IMR-90 (cell line): Measurements from ENCODE around the gene GRM4. TPM values are rescaled to one million over a fixed set of nuclear protein-coding genes. Genes with fewer than 3 reads are reported as not detected.

Experiments
- ATAC-seq: fragments of 200-7000 bp; cut with Tn5 transposase; 2 replicates; pipeline ENCODE4 v1.9.1; 2020; ENCODE audit warnings: low read depth, mild to moderate bottlenecking, moderate library complexity
- BruUV-seq: library from RNA; stranded (reverse); fragments of 400-500 nt; replicated peaks from 2 replicates; lab custom pipeline; 2021; lab: Mats Ljungman, UMichigan
- CTCF ChIA-PET: fragments of 300-600 bp; formaldehyde crosslinking; extraction: SDS; loops from one replicate; lab custom pipeline; 2021; ENCODE audit warnings: antibody characterized with exemption; lab: Yijun Ruan, JAX
- POLR2A ChIA-PET: fragments of 300-600 bp; sonication (Branson Sonifier 250); formaldehyde crosslinking; loops from one replicate; lab custom pipeline; 2022; ENCODE audit warnings: antibody characterized with exemption; ENCODE audit not compliant: unreplicated experiment; lab: Charles Lee
- DNase-seq: peaks from one replicate; pipeline ENCODE4 v3.0.0; 2013
- H2AFZ ChIP-seq: replicated peaks from 2 replicates; pipeline ENCODE3; 2013; ENCODE audit warnings: low read length, mild to moderate bottlenecking; ENCODE audit not compliant: poor library complexity
- H2AK5ac ChIP-seq: 2 replicates; pipeline ENCODE4 v1.6.1; 2013; ENCODE audit warnings: low read depth, low read length, inconsistent platforms
- H2AK9ac ChIP-seq: replicated peaks from 2 replicates; pipeline ENCODE3; 2013; ENCODE audit warnings: mild to moderate bottlenecking, low read depth, low read length, moderate library complexity; ENCODE audit not compliant: poor library complexity
- H2BK120ac ChIP-seq: 2 replicates; pipeline ENCODE4 v1.6.1; 2013; ENCODE audit warnings: low read depth, low read length, inconsistent platforms
- H2BK15ac ChIP-seq: 3 replicates; pipeline ENCODE4 v1.6.1; 2013; ENCODE audit warnings: low read depth, low read length, inconsistent platforms
- H2BK20ac ChIP-seq: 2 replicates; pipeline ENCODE4 v1.6.1; 2013; ENCODE audit warnings: low read depth, mild to moderate bottlenecking, inconsistent platforms, low read length, moderate library complexity
- H2BK5ac ChIP-seq: 2 replicates; pipeline ENCODE4 v1.6.1; 2013; ENCODE audit warnings: mild to moderate bottlenecking, low read depth, low read length, inconsistent platforms; ENCODE audit not compliant: poor library complexity, severe bottlenecking
- H3K14ac ChIP-seq: replicated peaks from 2 replicates; pipeline ENCODE4 v1.6.1; 2013; ENCODE audit warnings: low read depth, low read length, inconsistent platforms
- H3K18ac ChIP-seq: 2 replicates; pipeline ENCODE4 v1.6.1; 2013; ENCODE audit warnings: low read depth, low read length, control low read depth
- H3K23ac ChIP-seq: 2 replicates; pipeline ENCODE4 v1.6.1; 2013; ENCODE audit warnings: low read depth, low read length, inconsistent platforms
- H3K27ac ChIP-seq: 2 replicates; pipeline ENCODE4 v1.5.1; 2013; ENCODE audit warnings: mild to moderate bottlenecking, control low read depth, low read length; ENCODE audit not compliant: insufficient read depth
- H3K27me3 ChIP-seq: 2 replicates; pipeline ENCODE4 v1.6.1; 2013; ENCODE audit warnings: low read length; ENCODE audit not compliant: control insufficient read depth, insufficient read depth
- H3K36me3 ChIP-seq: 2 replicates; pipeline ENCODE4 v1.6.1; 2013; ENCODE audit warnings: low read length, mixed read lengths; ENCODE audit not compliant: control insufficient read depth, insufficient read depth
- H3K4ac ChIP-seq: 2 replicates; pipeline ENCODE4 v1.6.1; 2013; ENCODE audit warnings: low read depth, low read length, inconsistent platforms
- H3K4me1 ChIP-seq: 2 replicates; pipeline ENCODE4 v1.6.1; 2013; ENCODE audit warnings: low read length, mixed read lengths; ENCODE audit not compliant: control insufficient read depth, insufficient read depth
- H3K4me2 ChIP-seq: 2 replicates; pipeline ENCODE4 v1.6.1; 2013; ENCODE audit warnings: low read depth, mild to moderate bottlenecking, control low read depth, low read length, moderate library complexity
- H3K4me3 ChIP-seq: 2 replicates; pipeline ENCODE4 v1.5.1; 2013; ENCODE audit warnings: low read depth, mild to moderate bottlenecking, control low read depth, low read length, moderate library complexity; ENCODE audit not compliant: insufficient read depth
- H3K56ac ChIP-seq: 2 replicates; pipeline ENCODE4 v1.6.1; 2013; ENCODE audit warnings: low read length, inconsistent platforms; ENCODE audit not compliant: insufficient read depth; ENCODE audit errors: extremely low read depth
- H3K79me1 ChIP-seq, 2 experiments: 2 replicates each; pipeline ENCODE4 v1.6.1; 2013; ENCODE audit warnings: low read length in 2 of 2, inconsistent platforms in 1 of 2, low read depth in 1 of 2
- H3K9ac ChIP-seq: 2 replicates; pipeline ENCODE4 v1.6.1; 2013; ENCODE audit warnings: low read depth, low read length, control low read depth
- H3K9me1 ChIP-seq: 2 replicates; pipeline ENCODE4 v1.6.1; 2013; ENCODE audit warnings: low read length, inconsistent platforms; ENCODE audit not compliant: insufficient read depth
- H3K9me3 ChIP-seq: 2 replicates; pipeline ENCODE4 v1.6.1; 2013; ENCODE audit warnings: low read length; ENCODE audit not compliant: control insufficient read depth, insufficient read depth
- H4K20me1 ChIP-seq: 2 replicates; pipeline ENCODE4 v1.6.1; 2013; ENCODE audit warnings: low read length, inconsistent platforms; ENCODE audit not compliant: insufficient read depth
- H4K5ac ChIP-seq: 2 replicates; pipeline ENCODE4 v1.6.1; 2013; ENCODE audit warnings: mild to moderate bottlenecking, low read depth, low read length, control low read depth
- H4K8ac ChIP-seq, 2 experiments: 2 replicates each; pipeline ENCODE4 v1.6.1; 2013; ENCODE audit warnings: low read depth in 2 of 2, low read length in 2 of 2, control low read depth in 1 of 2, inconsistent platforms in 1 of 2
- H4K91ac ChIP-seq: 2 replicates; pipeline ENCODE4 v1.6.1; 2013; ENCODE audit warnings: low read depth, low read length, inconsistent platforms; ENCODE audit not compliant: insufficient read depth
- BHLHE40 ChIP-seq: fragments of 150-350 bp; IDR thresholded peaks from 2 replicates; pipeline ENCODE4 v1.6.1; 2016; ENCODE audit warnings: mild to moderate bottlenecking, low read depth, low read length
- CEBPB ChIP-seq: IDR thresholded peaks from 2 replicates; pipeline ENCODE4 v1.6.1; 2012; ENCODE audit warnings: low read depth, low read length, improper control_type of control experiment
- CHD1 ChIP-seq: IDR thresholded peaks from 2 replicates; pipeline ENCODE4 v1.6.1; 2012; ENCODE audit warnings: low read depth, low read length, improper control_type of control experiment
- FOS ChIP-seq: fragments of 150-350 bp; IDR thresholded peaks from 2 replicates; pipeline ENCODE4 v1.6.1; 2016; ENCODE audit warnings: low read depth, low read length
- MAFK ChIP-seq: IDR thresholded peaks from 2 replicates; pipeline ENCODE4 v1.6.1; 2012; ENCODE audit warnings: low read depth, low read length, improper control_type of control experiment
- MXI1 ChIP-seq: IDR thresholded peaks from 2 replicates; pipeline ENCODE4 v1.6.1; 2012; ENCODE audit warnings: low read depth, mild to moderate bottlenecking, low read length, moderate library complexity, borderline replicate concordance
- RAD21 ChIP-seq: IDR thresholded peaks from 2 replicates; pipeline ENCODE4 v1.6.1; 2012; ENCODE audit warnings: low read length, improper control_type of control experiment
- RCOR1 ChIP-seq: IDR thresholded peaks from 2 replicates; pipeline ENCODE4 v1.6.1; 2012; ENCODE audit warnings: mild to moderate bottlenecking, low read length, improper control_type of control experiment; ENCODE audit not compliant: insufficient replicate concordance
- SMC3 ChIP-seq: fragments of 150-350 bp; IDR thresholded peaks from 2 replicates; pipeline ENCODE4 v1.6.1; 2016; ENCODE audit warnings: low read depth, mild to moderate bottlenecking, antibody characterized with exemption, low read length, moderate library complexity
- WGBS, 2 experiments: methylation state at CpG; one replicate each; pipeline versions ENCODE4 v1.1.5 to v1.1.7; 2013; ENCODE audit warnings: missing lambda C conversion rate in 2 of 2; ENCODE audit not compliant: insufficient read length in 1 of 2; ENCODE audit errors: extremely low coverage in 2 of 2; 5-methylcytosine and 5-hydroxymethylcytosine counted together
- dilution Hi-C: fragments of 300-500 bp; cut with HindIII; formaldehyde crosslinking; loops from one replicate; pipeline ENCODE4 v1.14.3; 2018; ENCODE audit warnings: low sequenced_read_pairs; ENCODE audit not compliant: unreplicated experiment
- in situ Hi-C: fragments of 300-500 bp; cut with MboI; formaldehyde crosslinking; loops from 3 replicates; pipeline ENCODE4 v1.14.3; 2019; ENCODE audit warnings: low sequenced_read_pairs, inconsistent platforms, mixed read lengths
- intact Hi-C: fragments of 100-400 bp; cut with micrococcal nuclease; formaldehyde crosslinking; loops from 2 replicates; pipeline ENCODE4 v1.10.0; 2022
- polyA plus RNA-seq, 3 experiments: library from polyadenylated mRNA; depleted of rRNA; stranded (reverse); fragments of >200 nt; gene quantifications; 2 replicates each; pipeline ENCODE4 v1.2.3, GENCODE V29; 2012; ENCODE audit warnings: low replicate concordance in 1 of 3
- total RNA-seq: library from RNA; depleted of rRNA; stranded (reverse); fragments of >200 nt; gene quantifications from 2 replicates; pipeline ENCODE4 v1.2.3, GENCODE V29; 2012
- TF ChIP-seq, protein P1 (sequence below): fragments of 150-350 bp; IDR thresholded peaks from 2 replicates; pipeline ENCODE4 v1.6.1; 2017; ENCODE audit warnings: mild to moderate bottlenecking, antibody characterized with exemption, low read length, low read depth

GRM4 gene
- total and polyA plus RNA-seq, 2 of the 4 experiments (the other 2 are of a cell fraction), result 0.02 TPM; not detected in 1

GRCh38 chr6:34029489-34030280 is 116.2 kb downstream of the GRM4 start:
- Histone ChIP-seq H4K20me1 (no peaks in the 10 kb centered on the region), H3K14ac (no peak overlapping the region), H3K18ac (no peak overlapping the region), H2BK120ac (no peak overlapping the region), H4K91ac (no peak overlapping the region), H4K5ac (no peak overlapping the region), H3K4me3 (no peak overlapping the region), H2BK15ac (no peak overlapping the region), H3K9ac (no peak overlapping the region), H2AFZ (no peak overlapping the region), H2AK9ac (no peak overlapping the region), H2BK5ac (no peak overlapping the region), H2BK20ac (no peak overlapping the region), H3K56ac (no peak overlapping the region), H3K4ac (no peak overlapping the region), H3K79me1 (no peaks in the 10 kb centered on the region), H3K4me2 (no peak overlapping the region), H2AK5ac (no peak overlapping the region), H3K9me1 (no peaks in the 10 kb centered on the region), H3K23ac (no peak overlapping the region), H3K27ac (no peak overlapping the region), H3K4me1 (no peaks in the 10 kb centered on the region), H3K9me3 (no peaks in the 10 kb centered on the region), H4K8ac (no peak overlapping the region), H3K36me3 (no peaks in the 10 kb centered on the region), H3K27me3 (peaks cover 44% of the 10 kb centered on the region)
- no TSS peak for BruUV-seq
- ChIA-PET CTCF (no interaction called here), POLR2A (no interaction called here)
- intact Hi-C loops, result loop anchor here (5.0 kb wide), 1 partner anchor 242 kb away; the partner anchor contains the start of gene LEMD2
- dilution Hi-C loops, result no loop called here
- DNase-seq (no peak), ATAC-seq (no peak)
- 89% methylated on average over 3 of the region's 15 CpGs; no CpG with 5 or more reads in 1 of the 2 experiments for WGBS, 2 experiments
- in situ Hi-C loops, result loop anchor here (5.0 kb wide), 1 partner anchor 257 kb away; no protein-coding TSS in a partner anchor
- TF ChIP-seq MXI1, result no peak
- TF ChIP-seq FOS, result no peak
- no peak for TF ChIP-seq RCOR1
- TF ChIP-seq SMC3, result no peak
- no peak for TF ChIP-seq RAD21
- no peak for TF ChIP-seq CEBPB
- TF ChIP-seq MAFK, result no peak
- TF ChIP-seq, protein P1, sequence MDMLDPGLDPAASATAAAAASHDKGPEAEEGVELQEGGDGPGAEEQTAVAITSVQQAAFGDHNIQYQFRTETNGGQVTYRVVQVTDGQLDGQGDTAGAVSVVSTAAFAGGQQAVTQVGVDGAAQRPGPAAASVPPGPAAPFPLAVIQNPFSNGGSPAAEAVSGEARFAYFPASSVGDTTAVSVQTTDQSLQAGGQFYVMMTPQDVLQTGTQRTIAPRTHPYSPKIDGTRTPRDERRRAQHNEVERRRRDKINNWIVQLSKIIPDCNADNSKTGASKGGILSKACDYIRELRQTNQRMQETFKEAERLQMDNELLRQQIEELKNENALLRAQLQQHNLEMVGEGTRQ, result no peak
- TF ChIP-seq CHD1, result no peak
- TF ChIP-seq BHLHE40, result no peak
